NCI-H1092 treated with DMSO at 0.1 percent for 48 hours (cell line): ENCODE results near the gene LRRC7.
"Not testable (repeated sequence)": the region's sequence is repeated elsewhere in the genome, so short reads cannot be mapped to it uniquely, and the experiment has no call there.

Source experiments
- DNase-seq: peaks from one replicate; lab custom pipeline; 2025; lab: John Stamatoyannopoulos, UW

LRRC7 gene

DNA sequence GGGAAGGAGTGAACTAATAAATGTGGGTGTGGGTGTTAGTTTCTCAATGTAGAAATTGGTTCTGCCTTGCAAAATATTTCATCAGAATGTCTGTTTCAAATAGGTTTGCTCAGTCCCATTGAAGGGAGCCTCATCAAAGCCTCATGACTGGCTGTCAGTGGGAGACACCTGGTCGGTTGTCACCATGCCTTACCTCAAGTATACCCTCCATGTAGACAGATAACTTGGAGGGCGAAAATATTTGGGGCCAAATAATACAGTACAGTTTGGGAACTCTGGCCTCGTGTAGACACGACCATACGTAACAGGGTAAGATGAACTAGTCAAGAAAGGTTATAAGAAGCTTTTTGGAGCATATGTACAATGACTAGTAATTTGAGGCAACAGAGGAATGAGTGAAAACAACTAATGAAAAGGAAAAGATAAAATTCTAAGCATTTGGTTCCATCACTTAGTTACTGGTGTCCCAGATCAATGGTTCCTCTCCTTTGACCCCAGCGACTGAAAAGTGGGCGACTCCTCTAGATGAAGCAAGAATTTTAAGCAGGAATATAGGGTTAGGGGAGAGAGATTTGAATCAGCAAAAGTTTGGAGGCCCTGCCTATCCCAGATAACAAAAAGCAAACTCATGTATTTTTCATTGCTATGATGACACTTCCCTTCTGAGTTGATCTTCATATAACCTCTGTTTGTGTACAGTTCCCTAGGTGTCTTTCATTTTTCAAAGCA, 473.8 kb downstream of the LRRC7 start:
- no peak for DNase-seq

DNA sequence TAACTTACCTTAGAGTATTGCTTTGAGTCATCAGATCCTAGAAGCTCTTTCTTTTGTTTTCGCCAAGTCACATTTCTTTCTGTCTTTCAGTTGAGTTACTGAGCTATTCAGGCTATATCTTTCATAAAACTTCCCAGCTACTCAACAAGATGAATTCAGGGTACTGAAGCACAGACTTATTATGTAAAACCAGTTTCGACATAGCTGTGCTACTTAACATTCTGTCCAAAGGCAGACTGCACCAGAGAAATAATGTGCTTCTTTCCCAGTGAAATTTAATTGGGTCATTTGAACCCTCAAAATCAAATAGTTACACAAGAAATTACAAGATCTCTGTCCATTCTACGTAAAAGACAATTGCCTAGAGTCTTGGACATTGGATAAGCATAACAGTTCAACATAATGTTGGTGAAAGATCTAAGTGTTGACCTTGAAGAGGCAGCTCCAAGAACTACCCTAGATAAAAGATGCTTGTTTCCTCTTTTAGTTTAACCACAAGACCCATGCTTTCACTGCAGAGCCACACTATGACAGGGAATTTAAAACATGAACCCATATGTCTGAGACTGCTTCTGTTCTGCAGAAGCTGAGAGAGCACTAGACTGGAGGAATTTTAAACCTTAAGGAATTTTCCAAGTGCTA, 474.5 kb downstream of the LRRC7 start:
- DNase-seq, result no peak

DNA sequence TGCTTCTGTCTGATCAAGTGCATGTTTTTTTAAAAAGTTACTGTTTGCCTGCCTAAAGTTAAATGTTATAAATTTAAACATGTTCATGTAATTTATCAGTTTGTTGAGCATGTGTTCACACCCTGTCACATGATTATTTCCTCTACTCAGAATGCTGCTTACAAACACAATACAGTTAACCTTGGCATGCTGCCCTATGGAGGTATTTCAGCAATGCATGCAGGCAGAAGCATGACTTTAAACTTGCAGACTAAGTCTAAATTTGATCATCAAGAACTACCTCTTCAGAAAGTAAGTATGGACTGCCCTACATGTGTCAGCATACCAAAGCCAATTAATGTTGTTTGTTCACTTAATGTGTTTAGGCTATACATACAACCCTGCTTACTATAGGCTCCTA, 476.1 kb downstream of the LRRC7 start:
- DNase-seq, result no peak

DNA sequence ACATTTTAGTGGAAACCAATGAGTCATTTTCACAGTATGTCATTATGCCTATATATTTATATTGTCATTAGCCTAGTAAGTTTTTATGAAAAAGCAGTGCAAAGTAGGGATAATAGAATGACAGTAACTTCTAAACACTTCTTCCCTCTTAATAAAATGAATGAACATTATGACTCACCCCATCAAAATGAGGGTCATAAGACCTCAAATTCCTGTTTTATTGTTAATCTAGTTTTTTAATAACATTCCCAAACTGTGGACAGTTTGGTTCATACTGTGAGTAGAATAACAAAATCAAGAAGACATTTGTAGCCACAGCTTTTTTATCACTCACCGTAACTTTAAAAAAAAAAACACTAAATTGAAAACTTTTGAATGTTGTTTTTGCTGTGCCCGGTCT, 477.1 kb downstream of the LRRC7 start:
- no peak for DNase-seq

DNA sequence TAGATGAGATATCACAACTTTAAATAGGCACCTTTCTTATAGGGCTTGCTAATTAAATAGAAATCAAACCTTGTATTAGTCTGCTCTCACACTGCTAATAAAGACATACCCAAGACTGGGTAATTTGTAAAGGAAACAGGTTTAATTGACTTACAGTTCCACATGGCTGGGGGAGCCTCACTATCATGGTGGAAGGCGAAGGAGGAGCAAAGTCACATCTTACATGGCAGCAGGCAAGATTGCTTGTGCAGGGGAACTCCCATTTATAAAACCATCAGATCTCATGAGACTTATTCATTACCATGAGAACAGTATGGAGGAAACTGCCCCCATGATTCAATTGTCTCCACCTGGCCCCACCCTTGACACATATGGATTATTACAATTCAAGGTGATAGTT, 477.9 kb downstream of the LRRC7 start:
- DNase-seq, result not testable (repeated sequence)

DNA sequence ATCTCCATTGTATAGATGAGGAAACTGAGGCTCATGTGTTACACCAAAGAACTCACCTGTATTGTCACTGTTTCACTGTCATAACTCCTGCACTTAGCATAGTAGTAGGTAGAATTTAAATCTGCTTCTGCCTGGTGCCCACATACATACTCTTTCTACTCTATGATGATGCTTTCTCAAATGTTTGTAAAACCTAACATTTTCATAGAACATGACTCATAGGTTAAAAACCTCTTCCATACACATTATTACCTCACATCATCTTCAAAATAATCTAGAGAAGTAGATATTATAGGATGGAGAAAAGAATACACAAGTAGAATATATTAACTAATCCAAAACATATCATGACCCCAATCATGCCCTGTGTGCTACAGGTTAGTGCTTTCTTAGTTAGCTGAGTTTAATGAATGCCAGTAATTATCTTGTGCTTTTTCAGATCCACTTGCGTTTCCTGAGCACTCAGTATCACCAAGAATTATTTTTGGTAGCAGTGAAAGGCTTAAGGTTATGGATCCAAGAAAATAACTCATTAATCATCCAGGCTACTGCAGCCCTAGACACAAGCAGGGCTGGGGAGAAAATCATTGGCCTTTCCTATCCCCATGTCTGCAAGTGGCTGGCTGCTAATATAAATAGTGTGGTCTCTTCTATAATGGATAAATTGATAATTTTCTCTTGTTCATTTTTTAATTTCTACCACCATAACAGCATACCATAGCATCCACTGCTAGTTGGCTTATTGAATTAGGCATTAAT, 480.8 kb downstream of the LRRC7 start:
- no peak for DNase-seq

DNA sequence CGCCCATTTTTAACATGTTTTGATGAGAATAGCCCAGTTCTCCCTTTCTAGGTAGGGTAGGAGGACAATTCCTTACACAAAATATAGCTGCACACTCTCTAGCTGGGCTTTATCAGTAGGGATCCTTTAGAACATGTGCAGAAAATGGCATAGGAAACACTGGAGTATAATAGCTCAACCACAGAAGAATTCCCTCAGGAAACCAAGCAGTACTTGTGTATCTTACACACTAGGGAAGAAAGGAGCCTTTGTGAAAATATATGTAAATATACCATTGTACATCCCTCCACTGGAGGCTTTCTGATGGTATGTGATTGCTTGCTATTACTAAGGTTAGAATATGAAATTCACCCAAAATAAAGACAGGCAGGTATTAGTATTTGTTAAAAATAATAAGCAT, 484.2 kb downstream of the LRRC7 start:
- DNase-seq, result no peak

DNA sequence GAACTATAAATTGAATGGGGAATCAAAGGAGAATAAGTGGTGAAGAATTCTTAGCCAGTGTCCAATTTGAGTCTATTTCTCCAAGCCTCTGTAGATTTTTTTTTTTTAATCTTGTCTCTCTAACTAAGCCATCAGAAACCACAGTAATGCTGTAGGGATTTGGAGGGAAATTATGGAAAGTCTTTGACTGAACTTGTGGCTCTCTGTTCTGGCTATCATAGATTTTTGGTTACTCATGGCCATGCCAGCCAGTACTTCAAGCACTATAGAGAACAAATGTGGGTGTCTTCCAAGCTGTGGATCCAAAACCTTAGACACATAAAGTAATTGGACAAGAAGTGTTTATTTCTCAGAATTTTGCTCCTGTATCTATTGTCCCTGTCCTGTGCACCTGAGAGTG, 489.8 kb downstream of the LRRC7 start:
- no peak for DNase-seq

DNA sequence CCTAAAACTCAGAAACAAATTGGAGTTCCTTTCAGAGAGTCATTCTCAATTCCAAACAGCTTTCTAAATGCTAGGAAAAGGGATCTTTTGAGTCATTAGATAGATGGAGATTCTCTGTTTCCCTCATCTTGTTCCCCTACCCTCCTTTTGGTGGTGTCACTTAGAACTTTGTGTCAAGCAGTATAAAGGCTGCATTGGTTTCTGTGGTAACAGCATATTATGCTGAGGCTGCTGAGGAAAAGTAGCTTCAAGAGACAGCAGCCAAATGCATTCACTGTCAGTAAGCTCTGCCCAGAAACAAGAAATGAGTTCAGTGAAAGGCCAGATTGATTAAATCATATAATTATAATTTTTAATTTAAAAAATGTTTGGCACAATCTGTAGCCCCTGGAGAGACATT, 493.5 kb downstream of the LRRC7 start:
- DNase-seq, result no peak

DNA sequence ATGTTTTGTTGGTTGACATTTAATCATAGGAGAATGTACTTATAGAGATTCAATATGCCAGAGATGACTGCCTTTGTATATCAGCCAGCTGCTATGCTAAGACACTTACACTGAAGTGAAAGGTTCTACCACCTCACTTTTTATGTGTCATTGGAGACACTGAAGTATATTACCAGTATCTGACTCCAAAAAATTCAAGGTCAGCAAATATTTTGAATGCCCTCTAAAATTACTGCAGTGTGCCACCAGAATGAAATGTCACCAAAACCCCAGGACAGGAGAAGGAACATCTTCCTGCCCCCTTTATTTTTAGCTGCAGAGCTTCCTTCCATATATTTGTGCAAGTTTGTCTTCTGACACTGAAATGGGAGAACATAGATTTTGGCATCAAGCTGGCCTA, 496.1 kb downstream of the LRRC7 start:
- DNase-seq, result no peak

DNA sequence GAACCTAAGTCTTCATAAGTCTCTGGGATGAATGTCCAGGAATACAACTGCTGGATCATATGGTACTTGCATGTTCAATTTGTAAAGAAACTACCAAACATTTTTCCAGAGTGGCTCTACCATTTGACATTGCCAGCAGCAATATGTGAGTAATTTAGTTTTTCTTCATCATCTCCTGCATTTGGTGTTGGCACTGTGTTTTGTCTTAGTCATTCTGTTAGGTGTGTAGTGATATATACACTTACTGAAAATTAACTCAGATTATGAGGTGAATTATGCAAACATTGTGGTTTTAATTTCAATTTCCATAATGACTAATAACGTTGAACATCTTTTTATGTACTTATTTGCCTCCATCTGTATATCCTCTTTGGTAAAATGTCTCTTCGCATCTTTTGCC, 499.0 kb downstream of the LRRC7 start:
- DNase-seq, result no peak

DNA sequence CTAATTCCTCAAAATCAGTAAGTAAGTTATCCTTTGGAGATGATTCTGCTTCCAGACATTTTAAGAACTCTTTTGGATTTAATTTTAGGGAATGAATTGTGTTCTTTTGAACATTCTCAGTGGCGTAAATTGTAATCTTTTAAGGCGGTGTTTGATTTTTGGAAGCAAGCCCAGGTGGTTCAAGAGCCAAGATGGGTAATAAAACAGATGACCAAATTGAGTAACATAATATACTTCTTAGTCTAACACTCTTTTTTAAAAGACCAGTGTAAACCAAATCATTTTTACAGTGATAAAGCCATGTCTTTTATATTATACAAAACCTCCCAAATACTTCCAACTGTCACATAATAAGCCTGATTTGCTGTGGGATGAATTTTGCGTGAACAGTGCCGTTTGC, 503.9 kb downstream of the LRRC7 start:
- peak; percentile 23 for DNase-seq

DNA sequence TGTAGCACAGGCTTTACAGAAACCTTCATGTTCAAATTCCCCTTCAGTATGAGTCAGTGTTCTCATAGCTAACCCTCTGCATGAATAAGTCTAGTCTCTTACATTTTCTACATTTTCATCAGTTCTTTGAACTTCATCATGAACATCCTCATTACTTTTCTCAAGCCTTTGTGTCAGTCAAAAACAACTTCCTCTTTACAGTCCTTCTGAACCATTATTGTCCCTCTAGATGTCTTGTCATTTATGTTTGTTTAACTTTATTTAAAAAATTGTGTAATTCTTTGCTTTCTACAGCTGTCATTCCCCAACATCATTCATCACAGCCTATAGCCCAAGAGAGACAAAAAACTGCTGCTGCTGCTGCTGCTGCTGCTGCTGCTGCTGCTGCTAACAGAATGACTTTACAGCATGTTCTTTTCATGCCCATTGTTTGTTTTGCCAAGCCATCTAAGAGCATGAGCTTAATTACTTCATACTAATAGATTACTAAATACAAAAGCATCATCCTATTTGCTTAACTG, 504.6 kb downstream of the LRRC7 start:
- peak; percentile 28 for DNase-seq

DNA sequence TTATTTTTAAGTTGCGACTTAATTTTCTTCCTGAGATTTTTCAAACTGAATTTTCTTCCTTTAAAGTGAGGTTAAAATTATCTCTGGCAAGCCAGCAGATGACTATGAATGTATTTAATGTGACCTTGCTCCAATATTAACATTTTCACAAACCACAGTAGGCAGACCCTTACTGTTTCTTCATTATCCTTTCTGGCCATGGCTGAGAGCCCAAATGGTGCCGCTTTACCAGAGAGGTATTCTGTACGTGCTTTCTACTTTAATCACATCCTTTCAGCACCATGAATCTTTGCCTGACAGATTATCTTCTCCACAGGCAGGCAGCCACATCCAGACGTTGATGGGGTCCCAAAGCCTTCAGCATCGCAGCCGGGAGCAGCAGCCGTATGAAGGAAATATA, 508.0 kb downstream of the LRRC7 start:
- DNase-seq, result no peak

DNA sequence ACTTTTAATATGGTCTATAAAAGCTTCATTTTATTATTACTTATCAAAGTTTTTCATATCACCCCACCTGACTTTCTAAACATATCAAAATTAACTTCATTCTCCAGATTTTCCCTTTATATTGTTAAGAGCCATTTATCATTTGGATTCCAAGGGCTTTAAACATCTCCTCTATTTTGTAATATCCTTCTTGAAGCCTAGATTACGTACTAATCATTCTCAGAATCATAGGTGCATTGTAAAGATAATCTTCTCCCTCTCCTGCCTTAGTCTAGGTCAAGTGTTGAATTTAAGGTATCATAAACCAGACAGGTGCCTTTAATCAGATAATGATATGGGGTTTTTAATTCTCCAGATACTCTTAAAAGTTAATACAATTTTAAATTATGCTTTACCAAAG, 509.3 kb downstream of the LRRC7 start:
- no peak for DNase-seq

DNA sequence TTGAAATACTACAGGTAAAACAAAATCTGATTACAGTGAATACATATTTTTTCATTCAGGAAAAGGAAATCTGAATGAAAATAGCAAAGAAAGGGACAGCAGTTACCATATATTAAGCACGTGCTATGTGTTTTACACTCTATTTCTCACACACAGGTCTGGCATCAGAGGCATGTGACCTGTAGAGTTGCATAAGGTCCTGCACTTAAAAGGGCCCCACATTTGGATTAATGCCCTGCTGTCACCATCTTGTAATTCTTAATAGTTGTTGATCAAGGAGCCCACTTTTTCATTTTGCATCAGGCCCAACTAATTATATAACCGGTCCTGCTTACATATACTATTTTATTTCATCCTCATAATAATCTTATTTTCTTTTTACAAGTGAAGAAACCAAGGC, 511.8 kb downstream of the LRRC7 start:
- DNase-seq, result no peak

DNA sequence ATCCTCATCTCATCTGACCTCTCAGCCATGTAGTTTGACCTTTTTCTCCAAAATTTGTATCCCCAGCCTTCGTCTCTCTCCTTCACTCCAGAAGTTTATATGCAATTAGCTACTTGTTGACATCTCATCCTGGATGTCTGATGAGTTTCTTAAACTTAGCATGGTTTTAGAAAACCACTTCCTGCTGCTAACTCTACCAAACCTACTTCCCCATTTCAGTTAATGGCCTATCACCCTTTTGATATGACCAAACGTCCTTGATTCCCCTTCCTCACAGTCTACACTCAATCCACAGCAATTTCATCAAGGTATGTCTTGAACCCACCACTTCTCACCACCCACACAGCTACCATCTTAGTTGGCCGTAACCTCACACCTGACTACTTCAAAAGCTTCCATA, 515.8 kb downstream of the LRRC7 start:
- DNase-seq, result no peak

DNA sequence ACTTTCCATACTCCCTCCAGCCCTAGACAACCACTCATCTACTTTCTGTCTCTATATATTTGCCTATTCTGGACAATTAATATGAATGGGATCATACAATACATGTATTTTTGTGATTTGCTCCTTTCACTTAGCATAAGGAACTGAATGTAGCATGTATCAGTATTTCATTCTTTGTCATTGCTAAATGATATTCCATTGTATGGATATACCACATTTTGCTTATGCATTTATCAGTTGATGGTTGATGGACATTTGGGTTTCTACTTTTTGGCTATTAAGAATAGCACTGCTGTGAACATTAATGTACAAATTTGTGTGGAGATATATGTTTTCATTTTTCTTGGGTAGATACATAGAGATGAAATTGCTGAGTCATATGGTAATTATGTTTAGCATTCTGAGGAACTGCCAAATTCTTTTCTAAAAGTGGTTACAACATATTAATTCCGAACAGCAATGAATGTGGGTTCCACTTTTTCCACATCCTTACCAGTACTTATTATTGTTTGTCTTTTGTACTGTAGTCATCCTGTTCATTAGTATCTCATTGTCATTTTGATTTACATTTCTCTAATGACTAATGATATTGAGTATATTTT, 516.7 kb downstream of the LRRC7 start:
- no peak for DNase-seq

DNA sequence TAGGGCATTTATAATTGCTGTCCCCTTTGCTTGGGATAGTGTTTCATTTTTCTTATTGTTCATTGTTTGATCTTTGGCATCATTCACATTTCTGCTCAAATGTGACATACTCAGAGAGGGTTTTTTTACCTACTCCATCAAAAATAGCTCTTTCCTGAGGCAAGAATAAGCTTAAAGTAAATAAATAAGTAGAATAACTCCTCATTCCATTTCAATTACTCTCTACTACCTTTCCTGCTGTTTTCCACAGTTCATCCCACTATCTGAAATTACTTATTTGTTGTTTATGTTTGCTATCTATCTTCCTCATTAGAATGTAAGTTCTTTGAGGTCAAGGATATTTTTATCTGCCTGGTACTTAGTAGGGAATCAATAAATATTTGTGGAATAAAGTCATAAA, 517.8 kb downstream of the LRRC7 start:
- DNase-seq, result no peak

DNA sequence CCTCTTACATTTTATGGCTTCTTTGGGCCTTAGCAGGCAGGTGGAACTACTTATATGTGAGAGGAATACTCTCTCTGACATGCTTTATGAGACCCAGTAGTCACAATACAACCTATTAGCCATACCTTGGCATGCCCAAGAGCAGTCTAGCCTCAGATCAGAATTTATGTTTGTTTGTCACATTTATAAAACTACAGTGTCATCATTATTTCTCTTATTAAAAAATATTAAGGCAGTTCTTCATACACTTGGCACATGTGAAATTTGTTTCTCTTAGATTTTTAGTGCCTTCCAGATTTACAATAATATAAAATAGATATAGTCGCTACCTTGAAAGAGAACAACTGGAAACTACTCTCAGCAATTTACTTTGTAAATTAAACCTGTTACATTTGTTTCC, 519.2 kb downstream of the LRRC7 start:
- no peak for DNase-seq

DNA sequence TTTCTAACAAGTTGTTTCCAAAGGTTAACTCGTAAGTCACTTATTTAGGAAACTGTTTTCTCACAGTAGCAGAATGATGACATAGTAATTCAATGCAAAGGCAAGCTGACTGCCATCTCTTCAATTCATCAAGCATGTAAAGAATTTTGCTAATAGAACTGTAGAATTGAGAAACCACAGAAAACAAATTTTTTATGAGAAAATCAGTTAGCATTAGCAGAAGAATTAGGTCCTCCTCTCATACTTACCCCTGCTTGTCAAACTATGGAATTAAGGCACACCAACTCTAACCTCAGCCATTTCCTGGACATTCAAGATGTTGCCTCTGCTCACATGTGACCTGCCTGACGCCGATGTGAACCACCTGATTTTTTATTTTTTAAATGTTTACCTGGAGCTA, 522.4 kb downstream of the LRRC7 start:
- no peak for DNase-seq

DNA sequence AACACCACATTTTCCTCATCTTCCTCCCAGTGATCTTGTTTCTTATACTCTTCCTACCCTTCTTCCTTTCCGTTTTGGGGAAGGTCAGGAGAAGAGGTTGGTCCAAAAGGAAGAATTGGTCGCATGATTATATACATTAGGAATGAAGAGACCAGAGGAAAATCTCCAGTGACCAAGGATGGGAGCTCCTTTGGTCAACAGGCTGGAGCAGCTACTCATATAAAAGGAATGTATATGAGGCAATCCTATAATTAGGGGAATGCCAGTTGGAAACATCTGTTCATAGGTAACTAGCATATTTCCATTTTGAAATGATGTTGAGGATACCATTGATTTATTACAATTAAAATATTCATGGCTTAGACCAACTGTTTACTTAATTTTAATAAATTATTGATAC, 523.2 kb downstream of the LRRC7 start:
- no peak for DNase-seq

DNA sequence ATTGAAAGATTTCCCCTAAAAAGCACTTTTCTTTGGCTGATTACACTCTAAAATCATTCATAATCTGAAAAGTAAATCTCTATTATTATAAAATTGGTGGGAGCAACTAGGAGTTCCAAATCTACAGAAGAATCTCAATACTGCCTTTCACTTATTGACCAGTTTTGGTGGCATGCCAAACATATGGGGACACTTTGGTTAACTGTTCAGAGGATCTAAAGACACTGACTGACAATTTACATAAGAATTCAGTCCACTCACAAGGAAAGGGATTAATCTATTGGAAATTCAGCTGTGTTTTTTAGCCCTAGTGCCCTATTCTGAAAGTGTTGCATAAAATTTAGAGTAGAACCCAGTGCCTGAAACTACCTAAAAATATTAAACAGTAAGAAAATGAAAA, 524.1 kb downstream of the LRRC7 start:
- no peak for DNase-seq
